ENCODE data around the gene TMOD3.
"Not testable (repeated sequence)": the region's sequence is repeated elsewhere in the genome, so short reads cannot be mapped to it uniquely, and the experiment has no call there.

The TMOD3 gene

GRCh38 chr15:51883271-51883837 lies 53.9 kb downstream of the TMOD3 start:
- WGBS (ENCODE audit: insufficient coverage), result 100% methylated on average over 1 of the region's 2 CpGs
- H3K27me3 ChIP-seq (replicated peaks in 2 of 5; ENCODE audit: control insufficient read depth in 4 of 5, insufficient read depth in 5 of 5, low read length in 4 of 5), result no peaks in the 10 kb centered on the region
- H3K4me1 ChIP-seq (ENCODE audit: control extremely low read depth in 1 of 4, control insufficient read depth in 4 of 4, insufficient read depth in 4 of 4, low read length in 3 of 4), result peaks cover 0 to 21% (median 5%) of the 10 kb centered on the region in 4 experiments
- no peak overlapping the region for H3K27ac ChIP-seq (ENCODE audit: insufficient read depth in 1 of 2, low read depth in 1 of 2, low read length in 2 of 2, poor library complexity in 1 of 2, severe bottlenecking in 2 of 2)
- H3K36me3 ChIP-seq (ENCODE audit: control insufficient read depth in 4 of 4, insufficient read depth in 4 of 4, low read length in 3 of 4), result peaks cover 3 to 5% (median 3%) of the 10 kb centered on the region in 4 experiments
- H3K4me3 ChIP-seq (ENCODE audit: control insufficient read depth in 1 of 7, extremely low read depth in 1 of 7, insufficient read depth in 4 of 7, low read depth in 2 of 7, low read length in 6 of 7), result no peak overlapping the region
- H3K9me3 ChIP-seq (ENCODE audit: control extremely low read depth in 1 of 5, control insufficient read depth in 4 of 5, insufficient read depth in 2 of 5, low read depth in 1 of 5, low read length in 4 of 5), result peaks cover 0 to 3% (median 0%) of the 10 kb centered on the region in 5 experiments
- DNase-seq, result no peak
- ChIA-PET CTCF (interaction anchor here (0.7 to 1.6 kb wide), 6 partner anchors 13 to 86 kb away, joined by 3 to 5 read pairs (median 3); no protein-coding TSS in a partner anchor), POLR2A (interaction anchor here (0.5 kb wide), 1 partner anchor 196 kb away, joined by 4 read pairs; no protein-coding TSS in a partner anchor)

- ChIA-PET CTCF (interaction anchor here (1.0 to 1.6 kb wide), 3 partner anchors 14 to 41 kb away, joined by 3 to 4 read pairs (median 3); no protein-coding TSS in a partner anchor), POLR2A (no interaction called here)
- H3K27me3 ChIP-seq (replicated peaks in 2 of 5; ENCODE audit: control insufficient read depth in 4 of 5, insufficient read depth in 5 of 5, low read length in 4 of 5), result no peaks in the 10 kb centered on the region
- no peak for DNase-seq
- H3K4me1 ChIP-seq (ENCODE audit: control extremely low read depth in 1 of 4, control insufficient read depth in 4 of 4, insufficient read depth in 4 of 4, low read length in 3 of 4), result peaks cover 0 to 14% (median under 1%) of the 10 kb centered on the region in 4 experiments
- H3K4me3 ChIP-seq (ENCODE audit: control insufficient read depth in 1 of 7, extremely low read depth in 1 of 7, insufficient read depth in 4 of 7, low read depth in 2 of 7, low read length in 6 of 7), result no peak overlapping the region
- H3K27ac ChIP-seq (ENCODE audit: insufficient read depth in 1 of 2, low read depth in 1 of 2, low read length in 2 of 2, poor library complexity in 1 of 2, severe bottlenecking in 2 of 2), result no peak overlapping the region
- peaks cover 3 to 5% (median 3%) of the 10 kb centered on the region in 4 experiments for H3K36me3 ChIP-seq (ENCODE audit: control insufficient read depth in 4 of 4, insufficient read depth in 4 of 4, low read length in 3 of 4)
- H3K9me3 ChIP-seq (ENCODE audit: control extremely low read depth in 1 of 5, control insufficient read depth in 4 of 5, insufficient read depth in 2 of 5, low read depth in 1 of 5, low read length in 4 of 5), result peaks cover 0 to 3% (median 0%) of the 10 kb centered on the region in 5 experiments
- WGBS (ENCODE audit: insufficient coverage), result no CpG with 5 or more reads among the region's 1 CpG
These were observed 54.6 kb downstream of the TMOD3 start for GRCh38 chr15:51884041-51884440.

- no peaks in the 10 kb centered on the region for H3K27me3 ChIP-seq (replicated peaks in 2 of 5; ENCODE audit: control insufficient read depth in 4 of 5, insufficient read depth in 5 of 5, low read length in 4 of 5)
- H3K27ac ChIP-seq (ENCODE audit: insufficient read depth in 1 of 2, low read depth in 1 of 2, low read length in 2 of 2, poor library complexity in 1 of 2, severe bottlenecking in 2 of 2), result no peak overlapping the region
- H3K9me3 ChIP-seq (ENCODE audit: control extremely low read depth in 1 of 5, control insufficient read depth in 4 of 5, insufficient read depth in 2 of 5, low read depth in 1 of 5, low read length in 4 of 5), result peaks cover 0 to 3% (median 0%) of the 10 kb centered on the region in 5 experiments
- ChIA-PET CTCF (interaction anchor here (0.9 to 1.3 kb wide), 3 partner anchors 13 to 42 kb away, joined by 3 to 4 read pairs (median 3); no protein-coding TSS in a partner anchor), POLR2A (no interaction called here)
- H3K4me1 ChIP-seq (ENCODE audit: control extremely low read depth in 1 of 4, control insufficient read depth in 4 of 4, insufficient read depth in 4 of 4, low read length in 3 of 4), result peaks cover 0 to 8% (median 0%) of the 10 kb centered on the region in 4 experiments
- DNase-seq, result no peak
- H3K36me3 ChIP-seq (ENCODE audit: control insufficient read depth in 4 of 4, insufficient read depth in 4 of 4, low read length in 3 of 4), result peaks cover 3 to 9% (median 6%) of the 10 kb centered on the region in 4 experiments
- H3K4me3 ChIP-seq (ENCODE audit: control insufficient read depth in 1 of 7, extremely low read depth in 1 of 7, insufficient read depth in 4 of 7, low read depth in 2 of 7, low read length in 6 of 7), result no peak overlapping the region
These were observed 55.2 kb downstream of the TMOD3 start for GRCh38 chr15:51884517-51885236.

GRCh38 chr15:51885758-51886157 lies 56.3 kb downstream of the TMOD3 start:
- peaks cover 2 to 13% (median 7%) of the 10 kb centered on the region in 4 experiments for H3K36me3 ChIP-seq (ENCODE audit: control insufficient read depth in 4 of 4, insufficient read depth in 4 of 4, low read length in 3 of 4)
- 96% methylated on average over 32 of the region's 32 CpGs for WGBS (ENCODE audit: insufficient coverage)
- CTCF ChIA-PET, result interaction anchor here (0.6 kb wide), 1 partner anchor 337 kb away, joined by 3 read pairs; no protein-coding TSS in a partner anchor
- H3K27me3 ChIP-seq (replicated peaks in 2 of 5; ENCODE audit: control insufficient read depth in 4 of 5, insufficient read depth in 5 of 5, low read length in 4 of 5); H3K4me1 ChIP-seq (ENCODE audit: control extremely low read depth in 1 of 4, control insufficient read depth in 4 of 4, insufficient read depth in 4 of 4, low read length in 3 of 4); H3K9me3 ChIP-seq (ENCODE audit: control extremely low read depth in 1 of 5, control insufficient read depth in 4 of 5, insufficient read depth in 2 of 5, low read depth in 1 of 5, low read length in 4 of 5); H3K4me3 ChIP-seq (ENCODE audit: control insufficient read depth in 1 of 7, extremely low read depth in 1 of 7, insufficient read depth in 4 of 7, low read depth in 2 of 7, low read length in 6 of 7); H3K27ac ChIP-seq (ENCODE audit: insufficient read depth in 1 of 2, low read depth in 1 of 2, low read length in 2 of 2, poor library complexity in 1 of 2, severe bottlenecking in 2 of 2); POLR2A ChIA-PET; DNase-seq: not testable (repeated sequence)

- Histone ChIP-seq H3K27me3 (replicated peaks in 2 of 5; ENCODE audit: control insufficient read depth in 4 of 5, insufficient read depth in 5 of 5, low read length in 4 of 5) (no peaks in the 10 kb centered on the region), H3K9me3 (ENCODE audit: control extremely low read depth in 1 of 5, control insufficient read depth in 4 of 5, insufficient read depth in 2 of 5, low read depth in 1 of 5, low read length in 4 of 5) (peaks cover 0 to 3% (median 0%) of the 10 kb centered on the region in 5 experiments), H3K4me3 (ENCODE audit: control insufficient read depth in 1 of 7, extremely low read depth in 1 of 7, insufficient read depth in 4 of 7, low read depth in 2 of 7, low read length in 6 of 7) (no peak overlapping the region), H3K27ac (ENCODE audit: insufficient read depth in 1 of 2, low read depth in 1 of 2, low read length in 2 of 2, poor library complexity in 1 of 2, severe bottlenecking in 2 of 2) (no peak overlapping the region), H3K4me1 (ENCODE audit: control extremely low read depth in 1 of 4, control insufficient read depth in 4 of 4, insufficient read depth in 4 of 4, low read length in 3 of 4) (no peaks in the 10 kb centered on the region), H3K36me3 (ENCODE audit: control insufficient read depth in 4 of 4, insufficient read depth in 4 of 4, low read length in 3 of 4) (peaks cover 4 to 22% (median 13%) of the 10 kb centered on the region in 4 experiments)
- CTCF ChIA-PET, result interaction anchor here (0.7 to 4.4 kb wide), 10 partner anchors 8 to 43 kb away, joined by 3 to 35 read pairs (median 5); no protein-coding TSS in a partner anchor
- no peak for DNase-seq
- WGBS (ENCODE audit: insufficient coverage), result 100% methylated on average over 4 of the region's 9 CpGs
- POLR2A ChIA-PET, result no interaction called here
These were observed 58.6 kb downstream of the TMOD3 start for GRCh38 chr15:51887887-51888592.

GRCh38 chr15:51888593-51889195 lies 59.2 kb downstream of the TMOD3 start:
- H3K27ac ChIP-seq (ENCODE audit: insufficient read depth in 1 of 2, low read depth in 1 of 2, low read length in 2 of 2, poor library complexity in 1 of 2, severe bottlenecking in 2 of 2), result no peak overlapping the region
- WGBS (ENCODE audit: insufficient coverage), result no CpG with 5 or more reads among the region's 2 CpGs
- no peak overlapping the region for H3K4me3 ChIP-seq (ENCODE audit: control insufficient read depth in 1 of 7, extremely low read depth in 1 of 7, insufficient read depth in 4 of 7, low read depth in 2 of 7, low read length in 6 of 7)
- DNase-seq, result peak in 2 of 3 donors; percentile 39 to 40
- CTCF ChIA-PET, result interaction anchor here (0.6 to 4.4 kb wide), 8 partner anchors 9 to 386 kb away, joined by 3 to 35 read pairs (median 6); no protein-coding TSS in a partner anchor
- no peaks in the 10 kb centered on the region for H3K4me1 ChIP-seq (ENCODE audit: control extremely low read depth in 1 of 4, control insufficient read depth in 4 of 4, insufficient read depth in 4 of 4, low read length in 3 of 4)
- POLR2A ChIA-PET, result no interaction called here
- no peaks in the 10 kb centered on the region for H3K27me3 ChIP-seq (replicated peaks in 2 of 5; ENCODE audit: control insufficient read depth in 4 of 5, insufficient read depth in 5 of 5, low read length in 4 of 5)
- peaks cover 4 to 22% (median 13%) of the 10 kb centered on the region in 4 experiments for H3K36me3 ChIP-seq (ENCODE audit: control insufficient read depth in 4 of 4, insufficient read depth in 4 of 4, low read length in 3 of 4)
- H3K9me3 ChIP-seq (ENCODE audit: control extremely low read depth in 1 of 5, control insufficient read depth in 4 of 5, insufficient read depth in 2 of 5, low read depth in 1 of 5, low read length in 4 of 5), result peaks cover 0 to 3% (median 0%) of the 10 kb centered on the region in 5 experiments

All from common myeloid progenitor, CD34-positive (primary cell).